HepG2 (cell line): ENCODE data around the gene CORO7. TPM values are rescaled to one million over a fixed set of nuclear protein-coding genes. Genes with fewer than 3 reads are reported as not detected.

Source experiments
- HCFC1 ChIP-seq: fragments of 150-350 bp; IDR thresholded peaks from 2 replicates; pipeline ENCODE4 v1.6.1; 2014; ENCODE audit warnings: low read depth, low read length
- ISX ChIP-seq: sonication (generic); formaldehyde crosslinking; conservative IDR thresholded peaks from 2 replicates; pipeline ENCODE4 v1.5.0; 2020; ENCODE audit warnings: missing genetic modification reagents
- KLF15 ChIP-seq: sonication (generic); formaldehyde crosslinking; IDR thresholded peaks from 2 replicates; pipeline ENCODE4 v1.8.1; 2023; ENCODE audit warnings: borderline replicate concordance, mild to moderate bottlenecking, inconsistent platforms, missing genetic modification reagents, mixed read lengths
- MTERF4 ChIP-seq: sonication (generic); formaldehyde crosslinking; IDR thresholded peaks from 2 replicates; pipeline ENCODE4 v1.8.0; 2023; ENCODE audit warnings: mild to moderate bottlenecking, missing genetic modification reagents
- PHF21A ChIP-seq: sonication (generic); formaldehyde crosslinking; IDR thresholded peaks from 2 replicates; pipeline ENCODE4 v1.5.0; 2020; ENCODE audit warnings: mild to moderate bottlenecking, missing genetic modification reagents
- SMARCC2 ChIP-seq: fragments of 450-650 bp; IDR thresholded peaks from 2 replicates; pipeline ENCODE4 v1.6.1; 2017; ENCODE audit warnings: antibody characterized with exemption, mild to moderate bottlenecking
- TAF1 ChIP-seq: sonication (generic); formaldehyde crosslinking; IDR thresholded peaks from 2 replicates; pipeline ENCODE4 v1.4.0; 2020; ENCODE audit warnings: missing genetic modification reagents
- THYN1 ChIP-seq: sonication (generic); formaldehyde crosslinking; IDR thresholded peaks from 2 replicates; pipeline ENCODE4 v1.8.1; 2023; ENCODE audit warnings: low read depth, mild to moderate bottlenecking, moderate library complexity, missing genetic modification reagents, borderline replicate concordance
- YEATS4 ChIP-seq: sonication (generic); formaldehyde crosslinking; IDR thresholded peaks from 2 replicates; pipeline ENCODE4 v1.4.0; 2020; ENCODE audit warnings: missing genetic modification reagents, borderline replicate concordance
- ZBTB40 ChIP-seq, 2 experiments: fragments of 450-650 bp in 1 of 2; sonication (generic) in 1 of 2; formaldehyde crosslinking in 1 of 2; IDR thresholded peaks; 2 replicates each; pipeline versions ENCODE4 v1.6.1 to v1.8.0; 2016 to 2022; ENCODE audit warnings: antibody characterized with exemption in 1 of 2, mild to moderate bottlenecking in 1 of 2, missing genetic modification reagents in 1 of 2
- ZNF570 ChIP-seq: sonication (generic); formaldehyde crosslinking; IDR thresholded peaks from 2 replicates; pipeline ENCODE4 v1.4.0; 2020; ENCODE audit warnings: mild to moderate bottlenecking, missing genetic modification reagents, borderline replicate concordance
- ZNF710 ChIP-seq: sonication (generic); formaldehyde crosslinking; IDR thresholded peaks from 2 replicates; pipeline ENCODE4 v1.5.0; 2020; ENCODE audit warnings: mild to moderate bottlenecking, missing genetic modification reagents, borderline replicate concordance
- ZNF761 ChIP-seq: sonication (generic); formaldehyde crosslinking; conservative IDR thresholded peaks from 2 replicates; pipeline ENCODE4 v1.4.0; 2020; ENCODE audit warnings: mild to moderate bottlenecking, missing genetic modification reagents
- ZNF788 ChIP-seq: sonication (generic); formaldehyde crosslinking; IDR thresholded peaks from 2 replicates; pipeline ENCODE4 v1.5.0; 2020; ENCODE audit warnings: mild to moderate bottlenecking, missing genetic modification reagents, borderline replicate concordance
- ZNF883 ChIP-seq: sonication (generic); formaldehyde crosslinking; IDR thresholded peaks from 2 replicates; pipeline ENCODE4 v1.5.1; 2020; ENCODE audit warnings: mild to moderate bottlenecking, missing genetic modification reagents; ENCODE audit errors: not compliant biosample characterization
- polyA plus RNA-seq, 8 experiments: library from polyadenylated mRNA; depleted of rRNA in 3 of 8; stranded (reverse) in 7 of 8; unstranded in 1 of 8; fragments of >200 nt; fragmentation: Illumina TruSeq in 4 of 8; extraction: Trizol in 4 of 8; gene quantifications; 2 replicates each; pipeline versions ENCODE4 v1.2.1 to v1.2.3, GENCODE V29; 2011 to 2016; ENCODE audit warnings: low read depth in 4 of 8, missing spikeins in 1 of 8, mixed read lengths in 1 of 8; ENCODE audit not compliant: insufficient read depth in 1 of 8
- total RNA-seq, 5 experiments: library from RNA; depleted of rRNA; stranded (reverse); fragments of >200 nt; fragmentation: Illumina TruSeq; extraction: Trizol; gene quantifications; 2 replicates each; pipeline ENCODE4 v1.2.3, GENCODE V29; 2016; ENCODE audit warnings: low read depth in 1 of 5

The CORO7 gene
- total and polyA plus RNA-seq, 2 of the 13 experiments (the other 11 are each of a cell fraction or from before 2014, with no cell fraction given): 9.9 to 14.3 TPM

GRCh38 chr16:4426021-4426684, 9.8 kb upstream of the CORO7 start (continued):
- TF ChIP-seq MTERF4 (CRISPR knock-in tag) (0 out of 2 replicates have a peak, but pooled peaks have one; percentile 78), ZNF761 (CRISPR knock-in tag) (peak; percentile 72; the same call in 1 of the 2 replicates), THYN1 (CRISPR knock-in tag) (0 out of 2 replicates have a peak, but pooled peaks have one; percentile 85), KLF15 (0 out of 2 replicates have a peak, but pooled peaks have one; percentile 56), ISX (CRISPR knock-in tag) (no peak), ZNF710 (CRISPR knock-in tag) (peak; percentile 80; the same call in 1 of the 2 replicates), ZNF788 (peak; percentile 77; the same call in 1 of the 2 replicates), YEATS4 (CRISPR knock-in tag) (peak; percentile 63; the same call in 1 of the 2 replicates), HCFC1 (no peak), SMARCC2 (no peak), PHF21A (CRISPR knock-in tag) (0 out of 2 replicates have a peak, but pooled peaks have one; percentile 63), TAF1 (CRISPR knock-in tag) (peak; percentile 11), ZNF570 (CRISPR knock-in tag) (0 out of 2 replicates have a peak, but pooled peaks have one; percentile 74), ZNF883 (CRISPR knock-in tag) (peak; percentile 53), ZBTB40 (IDR thresholded peaks at IDR 0.05) (no peak), ZBTB40 (CRISPR knock-in tag; IDR thresholded peaks at IDR 0.05) (peak; percentile 56; the same call in 1 of the 2 replicates)
